Lower lobe of right lung (tissue), 2 donors: ENCODE measurements around the gene FAM228B. TPM values are rescaled to one million over a fixed set of nuclear protein-coding genes. Genes with fewer than 3 reads are reported as not detected.
A peak's percentile ranks its signal among the peaks of the same experiment; 100 is the strongest.
"Not testable (repeated sequence)": the region's sequence is repeated elsewhere in the genome, so short reads cannot be mapped to it uniquely, and the experiment has no call there.

Source experiments
- ATAC-seq, 2 donors: fragments of 200-7000 bp; cut with Tn5 transposase; one replicate each; pipeline ENCODE4 v1.9.1; 2020 to 2022; ENCODE audit warnings: mild to moderate bottlenecking in 2 of 2, moderate library complexity in 2 of 2
- DNase-seq: peaks from one replicate; pipeline ENCODE4 v3.0.0-alpha.2; 2020
- H3K27ac ChIP-seq: fragments of 200-600 bp; one replicate; pipeline ENCODE4 v1.8.0; 2022
- H3K27me3 ChIP-seq: fragments of 200-600 bp; one replicate; pipeline ENCODE4 v1.8.0; 2022; ENCODE audit warnings: low read depth
- H3K36me3 ChIP-seq: fragments of 200-600 bp; one replicate; pipeline ENCODE4 v1.8.0; 2022; ENCODE audit warnings: mild to moderate bottlenecking
- H3K4me1 ChIP-seq: fragments of 200-600 bp; one replicate; pipeline ENCODE4 v1.8.0; 2022
- H3K4me3 ChIP-seq: fragments of 200-600 bp; one replicate; pipeline ENCODE4 v1.8.0; 2022; ENCODE audit warnings: mild to moderate bottlenecking
- H3K9me3 ChIP-seq: fragments of 200-600 bp; one replicate; pipeline ENCODE4 v1.8.0; 2022
- CTCF ChIP-seq: fragments of 200-600 bp; IDR thresholded peaks from one replicate; pipeline ENCODE4 v1.8.0; 2022; ENCODE audit warnings: antibody characterized with exemption, mild to moderate bottlenecking
- intact Hi-C: fragments of 100-400 bp; cut with DNase I; formaldehyde crosslinking; loops from one replicate; pipeline ENCODE4 v1.11.0; 2022
- total RNA-seq: library from RNA; stranded (reverse); fragmentation: NEBNext Ultra II Directional; extraction: Animal tissue kit (Norgen Biotek cat#: 25700); gene quantifications from one replicate; pipeline ENCODE4 v1.2.1, GENCODE V29; 2021
- donor health status: DM: no; HTN: yes; CAD: no; lungs with severe emphysema.

FAM228B gene
- total RNA-seq, 1 donor from 2014 or later: 25.4 TPM

GRCh38 chr2:24084386-24085199 lies 38.7 kb upstream of the FAM228B start, which contains the start of gene TP53I3:
TSS of gene TP53I3 (minus strand) at chr2:24084834. CDS start at chr2:24084326, 508 bp downstream.
- no peaks in the 10 kb centered on the region for H3K27me3 ChIP-seq
- intact Hi-C loops: no loop called here
- H3K4me3 ChIP-seq: peak within 1 kb of the TSS; percentile 65
- peaks cover 48% of the 10 kb centered on the region for H3K36me3 ChIP-seq
- peaks cover 38% of the 10 kb centered on the region for H3K4me1 ChIP-seq
- H3K27ac ChIP-seq: peak within 1 kb of the TSS; percentile 90
- DNase-seq (peak; percentile 92), ATAC-seq (peak; percentile 97 to 98)
- H3K9me3 ChIP-seq: no peaks in the 10 kb centered on the region
- peak; percentile 99 for TF ChIP-seq CTCF

- Histone ChIP-seq H3K4me3 (peak overlapping the region; percentile 65), H3K27me3 (no peaks in the 10 kb centered on the region), H3K27ac (peak overlapping the region; percentile 90), H3K36me3 (peaks cover 44% of the 10 kb centered on the region), H3K9me3 (no peaks in the 10 kb centered on the region), H3K4me1 (peaks cover 38% of the 10 kb centered on the region)
- no peak for DNase-seq
- ATAC-seq: no peak
- intact Hi-C loops: no loop called here
- TF ChIP-seq CTCF: no peak
Observed at GRCh38 chr2:24085200-24085489, 38.1 kb upstream of the FAM228B start.

- H3K9me3 ChIP-seq: no peaks in the 10 kb centered on the region
- peaks cover 33% of the 10 kb centered on the region for H3K36me3 ChIP-seq
- intact Hi-C loops: no loop called here
- peaks cover 36% of the 10 kb centered on the region for H3K4me1 ChIP-seq
- ATAC-seq (no peak), DNase-seq (no peak)
- no peak overlapping the region for H3K4me3 ChIP-seq
- no peaks in the 10 kb centered on the region for H3K27me3 ChIP-seq
- no peak overlapping the region for H3K27ac ChIP-seq
- TF ChIP-seq CTCF: no peak
Observed at GRCh38 chr2:24086241-24086640, 37.0 kb upstream of the FAM228B start.

- no peaks in the 10 kb centered on the region for H3K9me3 ChIP-seq
- peaks cover 28% of the 10 kb centered on the region for H3K4me1 ChIP-seq
- no peaks in the 10 kb centered on the region for H3K27me3 ChIP-seq
- ATAC-seq (no peak), DNase-seq (no peak)
- no peak overlapping the region for H3K27ac ChIP-seq
- H3K4me3 ChIP-seq: no peak overlapping the region
- H3K36me3 ChIP-seq: peaks cover 26% of the 10 kb centered on the region
- intact Hi-C loops: no loop called here
- no peak for TF ChIP-seq CTCF
Observed at GRCh38 chr2:24087032-24087431, 36.2 kb upstream of the FAM228B start.

GRCh38 chr2:24088821-24089359 lies 34.4 kb upstream of the FAM228B start:
- intact Hi-C loops: no loop called here
- TF ChIP-seq CTCF: no peak
- no peak for DNase-seq

GRCh38 chr2:24093270-24093669 lies 30.0 kb upstream of the FAM228B start:
- H3K4me3 ChIP-seq, DNase-seq, H3K9me3 ChIP-seq, H3K4me1 ChIP-seq, ATAC-seq, H3K27me3 ChIP-seq, H3K27ac ChIP-seq, intact Hi-C loops: not testable (repeated sequence)
- H3K36me3 ChIP-seq: peaks cover 13% of the 10 kb centered on the region

More at GRCh38 chr2:24088821-24089359, 34.4 kb upstream of the FAM228B start:
- Histone ChIP-seq H3K27me3 (no peaks in the 10 kb centered on the region), H3K36me3 (peaks cover 18% of the 10 kb centered on the region), H3K9me3 (no peaks in the 10 kb centered on the region), H3K4me1 (peaks cover 9% of the 10 kb centered on the region), H3K4me3 (no peak overlapping the region), H3K27ac (no peak overlapping the region)
- ATAC-seq: no peak

GRCh38 chr2:24095171-24095677 lies 28.0 kb upstream of the FAM228B start:
- H3K36me3 ChIP-seq, DNase-seq, H3K27ac ChIP-seq, H3K9me3 ChIP-seq, H3K27me3 ChIP-seq, H3K4me3 ChIP-seq, ATAC-seq, H3K4me1 ChIP-seq, intact Hi-C loops: not testable (repeated sequence)

GRCh38 chr2:24100732-24101131 lies 22.5 kb upstream of the FAM228B start:
- H3K4me3 ChIP-seq, H3K36me3 ChIP-seq, H3K27ac ChIP-seq, H3K27me3 ChIP-seq, H3K4me1 ChIP-seq, DNase-seq, ATAC-seq, intact Hi-C loops, H3K9me3 ChIP-seq: not testable (repeated sequence)
